NCI-H345 treated with DMSO at 0.1 percent for 48 hours (cell line): ENCODE measurements around the gene MPND.

ENCODE experiments used
- DNase-seq: peaks from one replicate; lab custom pipeline; 2025; ENCODE audit not compliant: unreplicated experiment; lab: John Stamatoyannopoulos, UW

The MPND gene

GRCh38 chr19:4376991-4377781, 33.8 kb downstream of the MPND start:
- no peak for DNase-seq

- no peak for DNase-seq
Measured at GRCh38 chr19:4378886-4379285, 35.5 kb downstream of the MPND start.

GRCh38 chr19:4379383-4380253, 36.3 kb downstream of the MPND start:
- peak; percentile 12 for DNase-seq

GRCh38 chr19:4380254-4380727, 36.9 kb downstream of the MPND start:
- no peak for DNase-seq

- no peak for DNase-seq
Measured at GRCh38 chr19:4385291-4386040, 42.1 kb downstream of the MPND start.

GRCh38 chr19:4386041-4386782, 42.9 kb downstream of the MPND start:
- DNase-seq: no peak

- no peak for DNase-seq
Measured at GRCh38 chr19:4388337-4389063, 45.1 kb downstream of the MPND start.

GRCh38 chr19:4389064-4389375, 45.7 kb downstream of the MPND start:
- no peak for DNase-seq

- DNase-seq: no peak
Measured at GRCh38 chr19:4389511-4390016, 46.2 kb downstream of the MPND start.

- no peak for DNase-seq
Measured at GRCh38 chr19:4390017-4390566, 46.7 kb downstream of the MPND start.

- DNase-seq: peak; percentile 18
Measured at GRCh38 chr19:4390567-4391305, 47.4 kb downstream of the MPND start.

GRCh38 chr19:4391306-4391693, 47.9 kb downstream of the MPND start:
- DNase-seq: no peak

- DNase-seq: no peak
Measured at GRCh38 chr19:4391701-4392483, 48.5 kb downstream of the MPND start.

- no peak for DNase-seq
Measured at GRCh38 chr19:4393947-4394590, 50.7 kb downstream of the MPND start.

GRCh38 chr19:4396949-4397783, 53.8 kb downstream of the MPND start:
- DNase-seq: no peak

GRCh38 chr19:4399812-4400134, 56.4 kb downstream of the MPND start:
- no peak for DNase-seq
